Mesenchymal stem cell (in vitro differentiated cells and primary cell): ENCODE measurements around the gene C17orf107.
"Not testable (repeated sequence)": the region's sequence is repeated elsewhere in the genome, so short reads cannot be mapped to it uniquely, and the experiment has no call there.

Experiments
- DNase-seq: peaks from one replicate; pipeline ENCODE4 v3.0.0-alpha.2; 2013
- H2AFZ ChIP-seq: one replicate; pipeline ENCODE4 v1.6.1; 2013; ENCODE audit warnings: low read depth, mild to moderate bottlenecking, control low read depth, inconsistent platforms, low read length, moderate library complexity
- H2AK5ac ChIP-seq: 2 replicates; pipeline ENCODE4 v1.6.1; 2013; ENCODE audit warnings: low read length, moderate library complexity, mild to moderate bottlenecking, inconsistent platforms; ENCODE audit not compliant: severe bottlenecking
- H2BK120ac ChIP-seq: one replicate; pipeline ENCODE4 v1.6.1; 2013; ENCODE audit warnings: low read depth, mild to moderate bottlenecking, inconsistent platforms, low read length, moderate library complexity
- H2BK12ac ChIP-seq, 2 experiments: one replicate each; pipeline ENCODE4 v1.6.1; 2013; ENCODE audit warnings: inconsistent platforms in 2 of 2, low read length in 2 of 2, mild to moderate bottlenecking in 2 of 2, moderate library complexity in 2 of 2, control low read depth in 1 of 2
- H2BK15ac ChIP-seq: one replicate; pipeline ENCODE4 v1.6.1; 2013; ENCODE audit warnings: mild to moderate bottlenecking, low read depth, inconsistent platforms; ENCODE audit not compliant: poor library complexity, severe bottlenecking
- H2BK5ac ChIP-seq: 2 replicates; pipeline ENCODE4 v1.6.1; 2013; ENCODE audit warnings: low read depth, mild to moderate bottlenecking, low read length, control low read depth, inconsistent platforms; ENCODE audit not compliant: poor library complexity, severe bottlenecking
- H3K14ac ChIP-seq, 2 experiments: one replicate each; pipeline ENCODE4 v1.6.1; 2013; ENCODE audit warnings: inconsistent platforms in 2 of 2, low read length in 2 of 2, control low read depth in 1 of 2, mild to moderate bottlenecking in 1 of 2, moderate library complexity in 1 of 2
- H3K18ac ChIP-seq, 2 experiments: one replicate each; pipeline ENCODE4 v1.6.1; 2013; ENCODE audit warnings: inconsistent platforms in 2 of 2, low read length in 2 of 2, control low read depth in 1 of 2, low read depth in 1 of 2, mild to moderate bottlenecking in 1 of 2
- H3K23ac ChIP-seq, 2 experiments: one replicate each; pipeline ENCODE4 v1.6.1; 2013; ENCODE audit warnings: inconsistent platforms in 2 of 2, low read length in 2 of 2, mild to moderate bottlenecking in 2 of 2, moderate library complexity in 2 of 2, control low read depth in 1 of 2
- H3K27ac ChIP-seq: 2 replicates; pipeline ENCODE4 v1.5.1; 2013; ENCODE audit warnings: mild to moderate bottlenecking, moderate library complexity, low read length, control low read depth, inconsistent platforms; ENCODE audit not compliant: poor library complexity, severe bottlenecking
- H3K27me3 ChIP-seq, 2 experiments: 2 replicates each; pipeline versions ENCODE4 v1.6.1 to v1.7.0; 2013; ENCODE audit warnings: low read length in 2 of 2, mild to moderate bottlenecking in 2 of 2, moderate library complexity in 2 of 2, control low read depth in 1 of 2, inconsistent platforms in 1 of 2; ENCODE audit not compliant: control insufficient read depth in 1 of 2, insufficient read depth in 1 of 2
- H3K36me3 ChIP-seq, 2 experiments: 2 replicates each; pipeline versions ENCODE4 v1.6.1 to v1.7.0; 2013; ENCODE audit warnings: low read length in 2 of 2, control low read depth in 1 of 2, inconsistent platforms in 1 of 2, low read depth in 1 of 2, mild to moderate bottlenecking in 1 of 2; ENCODE audit not compliant: insufficient read depth in 2 of 2, control insufficient read depth in 1 of 2
- H3K4ac ChIP-seq, 2 experiments: one replicate each; pipeline ENCODE4 v1.6.1; 2013; ENCODE audit warnings: inconsistent platforms in 2 of 2, low read length in 2 of 2, mild to moderate bottlenecking in 2 of 2, moderate library complexity in 2 of 2, control low read depth in 1 of 2, low read depth in 1 of 2
- H3K4me1 ChIP-seq: 2 replicates; pipeline ENCODE4 v1.6.1; 2013; ENCODE audit warnings: low read depth, low read length, control low read depth; ENCODE audit not compliant: control insufficient read depth, insufficient read depth
- H3K4me2 ChIP-seq: 2 replicates; pipeline ENCODE4 v1.6.1; 2013; ENCODE audit warnings: low read length, mild to moderate bottlenecking, inconsistent platforms; ENCODE audit not compliant: poor library complexity, severe bottlenecking
- H3K4me3 ChIP-seq, 2 experiments: 2 replicates each; pipeline versions ENCODE4 v1.5.1 to v1.7.0; 2013; ENCODE audit warnings: low read length in 2 of 2, mild to moderate bottlenecking in 2 of 2, control low read depth in 1 of 2, low read depth in 1 of 2; ENCODE audit not compliant: insufficient read depth in 1 of 2
- H3K79me1 ChIP-seq: replicated peaks from 2 replicates; pipeline ENCODE4 v1.6.1; 2013; ENCODE audit warnings: mild to moderate bottlenecking, control low read depth, low read length, inconsistent platforms; ENCODE audit not compliant: poor library complexity, severe bottlenecking
- H3K9ac ChIP-seq: 2 replicates; pipeline ENCODE4 v1.7.0; 2013; ENCODE audit warnings: mild to moderate bottlenecking, low read length, moderate library complexity
- H3K9me3 ChIP-seq: 2 replicates; pipeline ENCODE4 v1.7.0; 2013; ENCODE audit warnings: mild to moderate bottlenecking, low read length; ENCODE audit not compliant: control insufficient read depth
- H4K8ac ChIP-seq: one replicate; pipeline ENCODE4 v1.6.1; 2013; ENCODE audit warnings: inconsistent platforms, mild to moderate bottlenecking, low read length, moderate library complexity
- H4K91ac ChIP-seq: one replicate; pipeline ENCODE4 v1.6.1; 2013; ENCODE audit warnings: mild to moderate bottlenecking, low read length, inconsistent platforms
- WGBS: methylation state at CpG from one replicate; pipeline ENCODE4 v1.1.7; 2013; ENCODE audit warnings: mixed read lengths; 5-methylcytosine and 5-hydroxymethylcytosine counted together

The C17orf107 gene

GRCh38 chr17:4901648-4902344 is 2.5 kb downstream of the C17orf107 start:
- Histone ChIP-seq H2AK5ac (no peak overlapping the region), H3K18ac (no peak overlapping the region), H3K27me3 (peaks cover 3 to 42% of the 10 kb centered on the region in 2 experiments), H3K23ac (no peak overlapping the region), H3K4me3 (no peak overlapping the region), H3K4me1 (no peaks in the 10 kb centered on the region), H4K8ac (no peak overlapping the region), H2BK15ac (no peak overlapping the region), H2BK120ac (no peak overlapping the region), H3K79me1 (no peaks in the 10 kb centered on the region), H3K14ac (no peak overlapping the region), H3K4ac (no peak overlapping the region), H2AFZ (no peak overlapping the region), H3K9me3 (no peaks in the 10 kb centered on the region), H2BK12ac (no peak overlapping the region), H3K27ac (no peak overlapping the region), H3K36me3 (peaks cover 8 to 55% of the 10 kb centered on the region in 2 experiments), H2BK5ac (no peak overlapping the region), H3K9ac (no peak overlapping the region), H3K4me2 (no peak overlapping the region), H4K91ac (no peak overlapping the region)
- 84% methylated on average over 45 of the region's 48 CpGs for WGBS
- no peak for DNase-seq

DNA sequence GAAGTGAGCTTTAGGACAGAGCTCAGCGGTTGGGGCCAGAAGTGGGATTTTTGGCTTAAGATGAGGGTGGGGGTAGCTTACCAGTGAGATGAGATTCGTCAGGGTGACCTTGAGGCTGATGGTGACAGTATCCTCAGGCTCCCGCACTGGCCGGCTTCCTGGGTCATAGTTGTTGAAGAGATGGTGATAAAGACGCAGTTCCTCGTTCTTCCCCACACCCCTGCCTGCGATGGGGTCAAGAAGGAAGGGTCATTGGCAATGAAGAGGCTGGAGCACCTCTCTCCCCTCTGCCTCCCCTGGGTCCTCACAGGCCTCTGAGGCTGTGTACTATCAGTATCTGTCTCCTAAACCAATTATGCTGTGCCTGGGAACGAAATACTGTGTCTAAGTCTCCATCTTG is 3.2 kb downstream of the C17orf107 start:
- H2BK120ac ChIP-seq, result no peak overlapping the region
- no peak overlapping the region for H3K27ac ChIP-seq
- H3K79me1 ChIP-seq, result no peaks in the 10 kb centered on the region
- H4K8ac ChIP-seq, result no peak overlapping the region
- H3K4me3 ChIP-seq, result no peak overlapping the region
- H2BK5ac ChIP-seq, result no peak overlapping the region
- no peak overlapping the region for H3K4me2 ChIP-seq
- no peaks in the 10 kb centered on the region for H3K4me1 ChIP-seq
- no peak overlapping the region for H2BK15ac ChIP-seq
- peaks cover 3 to 42% of the 10 kb centered on the region in 2 experiments for H3K27me3 ChIP-seq
- no peak for DNase-seq
- H3K9me3 ChIP-seq, result no peaks in the 10 kb centered on the region
- H2AK5ac ChIP-seq, result no peak overlapping the region
- no peak overlapping the region for H3K14ac ChIP-seq
- WGBS, result 81% methylated on average over 8 of the region's 8 CpGs
- H3K4ac ChIP-seq, result no peak overlapping the region
- peaks cover under 1 to 47% of the 10 kb centered on the region in 2 experiments for H3K36me3 ChIP-seq
- H3K23ac ChIP-seq, result no peak overlapping the region
- no peak overlapping the region for H4K91ac ChIP-seq
- no peak overlapping the region for H3K9ac ChIP-seq
- H3K18ac ChIP-seq, result no peak overlapping the region
- H2BK12ac ChIP-seq, result no peak overlapping the region
- H2AFZ ChIP-seq, result no peak overlapping the region

DNA sequence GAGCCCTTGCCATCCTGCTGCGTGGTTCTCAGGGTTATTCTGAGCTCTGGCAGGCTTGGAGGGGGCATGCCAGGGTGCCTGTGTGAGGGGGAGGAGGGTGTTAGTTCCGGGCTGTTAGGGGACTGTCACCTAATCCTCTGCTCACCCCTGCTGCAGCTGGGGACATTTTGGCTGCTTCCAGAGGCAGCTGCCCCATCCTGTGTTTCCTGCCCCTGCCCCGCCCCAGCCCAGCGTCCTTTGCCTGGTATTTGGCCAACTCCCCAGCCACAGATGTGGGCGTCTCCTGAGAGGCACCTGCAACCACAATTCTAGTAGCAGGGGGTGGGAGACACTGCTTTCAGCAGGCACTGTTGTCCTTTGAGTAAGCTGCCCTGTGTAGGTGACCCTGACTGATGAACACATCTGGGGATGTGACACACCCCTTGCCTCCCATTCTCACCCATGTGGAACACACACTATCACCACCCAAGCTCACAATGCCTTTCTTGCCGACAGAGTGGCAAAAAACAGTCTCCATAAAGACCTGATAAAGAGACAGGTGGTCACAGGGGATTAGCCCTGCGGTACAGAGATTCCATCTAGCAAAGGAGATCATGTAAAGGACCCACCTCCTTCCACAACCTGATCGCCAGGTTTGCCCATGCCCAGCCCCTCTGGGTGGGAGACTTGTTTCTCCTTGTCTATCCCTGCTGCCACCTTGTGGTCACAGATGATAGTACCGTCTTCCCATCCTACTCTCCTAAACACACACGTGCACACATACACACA is 3.9 kb downstream of the C17orf107 start, which contains the start of gene CHRNE:
Gene CHRNE (minus strand): TSS at position 48 of the 768 bp plus-strand sequence. CDS start 35 bp downstream, at position 13.
- Histone ChIP-seq H3K4me1 (peaks cover 2% of the 10 kb centered on the region), H2AK5ac (no peak within 1 kb of the TSS), H3K9me3 (no peaks in the 10 kb centered on the region), H4K8ac (no peak within 1 kb of the TSS), H3K27me3 (peaks cover 3 to 42% of the 10 kb centered on the region in 2 experiments), H3K9ac (no peak within 1 kb of the TSS), H2BK120ac (no peak within 1 kb of the TSS), H3K14ac (no peak within 1 kb of the TSS), H3K23ac (no peak within 1 kb of the TSS), H3K4ac (no peak within 1 kb of the TSS), H2BK5ac (no peak within 1 kb of the TSS), H3K18ac (no peak within 1 kb of the TSS), H3K4me3 (no peak within 1 kb of the TSS), H2BK12ac (no peak within 1 kb of the TSS), H3K4me2 (no peak within 1 kb of the TSS), H2BK15ac (no peak within 1 kb of the TSS), H4K91ac (no peak within 1 kb of the TSS), H3K36me3 (peaks cover 0 to 40% of the 10 kb centered on the region in 2 experiments), H3K79me1 (no peaks in the 10 kb centered on the region), H3K27ac (no peak within 1 kb of the TSS), H2AFZ (no peak within 1 kb of the TSS)
- 48% methylated on average over 10 of the region's 10 CpGs for WGBS
- peak; percentile 81 for DNase-seq

- H3K4ac ChIP-seq, result not testable (repeated sequence)
These were observed 7.3 kb downstream of the C17orf107 start for GRCh38 chr17:4906642-4907041.

More at GRCh38 chr17:4906642-4907041, 7.3 kb downstream of the C17orf107 start:
- not testable (repeated sequence) for H3K14ac ChIP-seq, H3K4me3 ChIP-seq, H2BK5ac ChIP-seq, H3K18ac ChIP-seq, H4K8ac ChIP-seq, H3K36me3 ChIP-seq, H2AFZ ChIP-seq, H3K79me1 ChIP-seq, H3K9ac ChIP-seq, H3K9me3 ChIP-seq, H3K23ac ChIP-seq, H2BK12ac ChIP-seq, DNase-seq, H4K91ac ChIP-seq, H2BK15ac ChIP-seq, H2AK5ac ChIP-seq, H3K27ac ChIP-seq, H3K4me2 ChIP-seq, H2BK120ac ChIP-seq
- Histone ChIP-seq H3K27me3 (peaks cover 3 to 29% of the 10 kb centered on the region in 2 experiments), H3K4me1 (peaks cover 14% of the 10 kb centered on the region)
